HepG2 (cell line): Measurements from ENCODE around the gene MCC. TPM values are rescaled to one million over a fixed set of nuclear protein-coding genes. Genes with fewer than 3 reads are reported as not detected.

Experiments
- ATAC-seq: fragments of 200-7000 bp; cut with Tn5 transposase; 3 replicates; pipeline ENCODE4 v1.9.1; 2020; ENCODE audit warnings: mild to moderate bottlenecking, moderate library complexity
- BruUV-seq: library from RNA; stranded (reverse); fragments of 400-500 nt; replicated peaks from 2 replicates; lab custom pipeline; 2021; lab: Mats Ljungman, UMichigan
- CTCF ChIA-PET: fragments of 300-600 bp; formaldehyde crosslinking; extraction: SDS; loops from one replicate; lab custom pipeline; 2021; ENCODE audit warnings: low total read pairs, inconsistent platforms, low intra/inter-chr PET ratio; lab: Yijun Ruan, JAX
- POLR2A ChIA-PET: fragments of 350-600 bp; sonication (Branson Sonifier 250); formaldehyde crosslinking; loops from one replicate; lab custom pipeline; 2020; ENCODE audit warnings: antibody characterized with exemption, inconsistent platforms; lab: Yijun Ruan, JAX
- DNase-seq: peaks from one replicate; pipeline ENCODE4 v3.0.0-alpha.2; 2015; ENCODE audit warnings: low spot score
- FAIRE-seq: peaks from 3 replicates; lab custom pipeline; 2011; peaks lifted over from hg19 to GRCh38; lab: Jason Lieb, UNC
- H2AFZ ChIP-seq: one replicate; pipeline ENCODE4 v1.6.1; 2011; ENCODE audit warnings: low read length, inconsistent platforms
- H3K27ac ChIP-seq: fragments of 300-600 bp; 3 replicates; pipeline ENCODE4 v1.8.0; 2011; ENCODE audit warnings: mixed run types, mild to moderate bottlenecking, mixed read lengths, low read length, inconsistent platforms; ENCODE audit not compliant: insufficient read depth; ENCODE audit errors: extremely low read length
- H3K27me3 ChIP-seq, 2 experiments: fragments of 200-600 bp in 1 of 2; 2 replicates in 1 of 2; 3 replicates in 1 of 2; pipeline versions ENCODE4 v1.6.0 to v1.8.0; 2011; ENCODE audit warnings: low read length in 2 of 2, mild to moderate bottlenecking in 2 of 2, moderate library complexity in 2 of 2, inconsistent platforms in 1 of 2; ENCODE audit not compliant: insufficient read depth in 2 of 2, control insufficient read depth in 1 of 2
- H3K36me3 ChIP-seq, 2 experiments: fragments of 200-600 bp in 1 of 2; replicated peaks in 1 of 2; 2 replicates in 1 of 2; 3 replicates in 1 of 2; pipeline versions ENCODE4 v1.5.1 to v1.8.0; 2011; ENCODE audit warnings: low read length in 2 of 2, inconsistent platforms in 1 of 2; ENCODE audit not compliant: insufficient read depth in 2 of 2, control insufficient read depth in 1 of 2
- H3K4me1 ChIP-seq: 2 replicates; pipeline ENCODE4 v1.5.1; 2012; ENCODE audit warnings: low read length, inconsistent platforms; ENCODE audit not compliant: insufficient read depth
- H3K4me2 ChIP-seq: 2 replicates; pipeline ENCODE4 v1.6.0; 2011; ENCODE audit warnings: low read depth, low read length, inconsistent platforms
- H3K4me3 ChIP-seq, 3 experiments: fragments of 200-600 bp in 1 of 3; sonication (generic), shearing (Covaris generic) in 1 of 3; replicated peaks in 1 of 3; 2 replicates each; pipeline ENCODE4 v1.5.1; 2011 to 2016; ENCODE audit warnings: low read length in 3 of 3, inconsistent platforms in 2 of 3, low read depth in 2 of 3, mild to moderate bottlenecking in 2 of 3, control low read depth in 1 of 3, mixed read lengths in 1 of 3; ENCODE audit not compliant: insufficient read depth in 1 of 3
- H3K79me2 ChIP-seq: one replicate; pipeline ENCODE4 v1.6.1; 2011; ENCODE audit warnings: low read length, inconsistent platforms; ENCODE audit not compliant: insufficient read depth
- H3K9ac ChIP-seq: 2 replicates; pipeline ENCODE4 v1.6.0; 2011; ENCODE audit warnings: mild to moderate bottlenecking, low read depth, low read length, inconsistent platforms; ENCODE audit not compliant: insufficient read depth
- H3K9me3 ChIP-seq: 2 replicates; pipeline ENCODE4 v1.5.1; 2012; ENCODE audit warnings: mild to moderate bottlenecking, low read length
- H4K20me1 ChIP-seq: 2 replicates; pipeline ENCODE4 v1.6.0; 2011; ENCODE audit warnings: inconsistent platforms, mild to moderate bottlenecking, low read length, moderate library complexity; ENCODE audit not compliant: insufficient read depth
- ZBTB4 ChIP-seq: sonication (generic); formaldehyde crosslinking; IDR thresholded peaks from 2 replicates; pipeline ENCODE4 v1.4.0; 2020; ENCODE audit warnings: missing genetic modification reagents, mild to moderate bottlenecking, borderline replicate concordance
- ZFP82 ChIP-seq: sonication (generic); formaldehyde crosslinking; IDR thresholded peaks from 2 replicates; pipeline ENCODE4 v1.5.1; 2020; ENCODE audit warnings: mild to moderate bottlenecking, missing genetic modification reagents, borderline replicate concordance
- WGBS: methylation state at CpG from one replicate; pipeline ENCODE4 v1.1.6; 2017; ENCODE audit warnings: low lambda C conversion rate; 5-methylcytosine and 5-hydroxymethylcytosine counted together
- in situ Hi-C: cut with HindIII; loops from 2 replicates; pipeline ENCODE4 v1.10.0; 2017; ENCODE audit warnings: low pct_unique_long_range_greater_than_20kb; ENCODE audit not compliant: extremely low pct_ligation_motif_present
- intact Hi-C: fragments of 100-400 bp; cut with micrococcal nuclease; formaldehyde crosslinking; loops from one replicate; pipeline ENCODE4 v1.10.0; 2022; ENCODE audit not compliant: unreplicated experiment
- polyA plus RNA-seq, 8 experiments: library from polyadenylated mRNA; depleted of rRNA in 3 of 8; stranded (reverse) in 7 of 8; unstranded in 1 of 8; fragments of >200 nt; fragmentation: Illumina TruSeq in 4 of 8; extraction: Trizol in 4 of 8; gene quantifications; 2 replicates each; pipeline versions ENCODE4 v1.2.1 to v1.2.3, GENCODE V29; 2011 to 2016; ENCODE audit warnings: low read depth in 4 of 8, missing spikeins in 1 of 8, mixed read lengths in 1 of 8; ENCODE audit not compliant: insufficient read depth in 1 of 8
- total RNA-seq, 5 experiments: library from RNA; depleted of rRNA; stranded (reverse); fragments of >200 nt; fragmentation: Illumina TruSeq; extraction: Trizol; gene quantifications; 2 replicates each; pipeline ENCODE4 v1.2.3, GENCODE V29; 2016; ENCODE audit warnings: low read depth in 1 of 5

MCC gene
- total and polyA plus RNA-seq, 2 of the 13 experiments (the other 11 are each of a cell fraction or from before 2014, with no cell fraction given), result 0.55 to 2.4 TPM

GRCh38 chr5:113197456-113198200, 290.6 kb downstream of the MCC start:
- in situ Hi-C loops, result no loop called here

More at GRCh38 chr5:113197456-113198200, 290.6 kb downstream of the MCC start:
- no peaks in the 10 kb centered on the region; a peak in 1 of 5 replicates for H3K27me3 ChIP-seq
- H3K9ac ChIP-seq, result no peak overlapping the region
- no peaks in the 10 kb centered on the region for H3K79me2 ChIP-seq
- no peaks in the 10 kb centered on the region for H3K36me3 ChIP-seq
- H3K9me3 ChIP-seq, result peaks cover 6% of the 10 kb centered on the region
- no peak for DNase-seq
- no peak for FAIRE-seq
- no peaks in the 10 kb centered on the region for H4K20me1 ChIP-seq
- ChIA-PET POLR2A (no interaction called here), CTCF (no interaction called here)
- no peak overlapping the region for H3K4me2 ChIP-seq
- BruUV-seq, result no TSS peak
- no peak overlapping the region for H3K4me3 ChIP-seq
- H3K27ac ChIP-seq, result no peak overlapping the region
- H2AFZ ChIP-seq, result no peak overlapping the region
- intact Hi-C loops, result no loop called here
- ATAC-seq, result no peak
- 75% methylated on average over 7 of the region's 7 CpGs for WGBS
- TF ChIP-seq ZBTB4 (CRISPR knock-in tag) (no peak), ZFP82 (no peak)
- peaks cover 15% of the 10 kb centered on the region for H3K4me1 ChIP-seq
